WTC11 (cell line): Measurements from ENCODE around the gene FAN1.

Source experiments
- ATF2 ChIP-seq: sonication (generic); formaldehyde crosslinking; IDR thresholded peaks from 2 replicates; pipeline ENCODE4 v1.8.1; 2022; ENCODE audit warnings: low read depth, missing genetic modification reagents, borderline replicate concordance
- CTCF ChIP-seq: fragments of 200-600 bp; IDR thresholded peaks from 2 replicates; pipeline ENCODE4 v1.8.0; 2022; ENCODE audit warnings: antibody characterized with exemption
- ELF4 ChIP-seq: sonication (generic); formaldehyde crosslinking; IDR thresholded peaks from 2 replicates; pipeline ENCODE4 v1.8.1; 2022; ENCODE audit warnings: low read depth, mild to moderate bottlenecking, moderate library complexity, missing genetic modification reagents
- ESRRA ChIP-seq: sonication (generic); formaldehyde crosslinking; IDR thresholded peaks from 2 replicates; pipeline ENCODE4 v1.8.1; 2022; ENCODE audit warnings: mild to moderate bottlenecking, missing genetic modification reagents, borderline replicate concordance
- HMGA2 ChIP-seq: fragments of 250-450 bp; sonication (Bioruptor Pico); IDR thresholded peaks from 2 replicates; pipeline ENCODE4 v1.4.0; 2021; ENCODE audit warnings: mild to moderate bottlenecking, moderate library complexity
- HMGXB4 ChIP-seq: sonication (generic); formaldehyde crosslinking; IDR thresholded peaks from 2 replicates; pipeline ENCODE4 v1.8.1; 2023; ENCODE audit warnings: mild to moderate bottlenecking, moderate library complexity, missing genetic modification reagents
- NFE2L1 ChIP-seq: sonication (generic); formaldehyde crosslinking; IDR thresholded peaks from 2 replicates; pipeline ENCODE4 v1.8.1; 2023; ENCODE audit warnings: missing genetic modification reagents
- OVOL2 ChIP-seq: fragments of 250-450 bp; sonication (Bioruptor Pico); IDR thresholded peaks from 2 replicates; pipeline ENCODE4 v1.9.0; 2021; ENCODE audit warnings: mild to moderate bottlenecking, borderline replicate concordance
- SMAD4 ChIP-seq: sonication (generic); formaldehyde crosslinking; IDR thresholded peaks from 2 replicates; pipeline ENCODE4 v1.8.0; 2022; ENCODE audit warnings: mild to moderate bottlenecking, missing genetic modification reagents
- TCF7 ChIP-seq: sonication (generic); formaldehyde crosslinking; IDR thresholded peaks from 2 replicates; pipeline ENCODE4 v1.8.0; 2022; ENCODE audit warnings: mild to moderate bottlenecking, low read depth, missing genetic modification reagents, moderate library complexity
- ZBTB21 ChIP-seq: sonication (generic); formaldehyde crosslinking; IDR thresholded peaks from 2 replicates; pipeline ENCODE4 v1.8.1; 2023; ENCODE audit warnings: mild to moderate bottlenecking, missing genetic modification reagents, borderline replicate concordance
- TF ChIP-seq, protein P1 (sequence below): sonication (generic); formaldehyde crosslinking; IDR thresholded peaks from 2 replicates; pipeline ENCODE4 v1.8.0; 2022; ENCODE audit warnings: missing genetic modification reagents
- TF ChIP-seq, protein P2 (sequence below): sonication (generic); formaldehyde crosslinking; IDR thresholded peaks from 2 replicates; pipeline ENCODE4 v1.8.0; 2022; ENCODE audit warnings: mild to moderate bottlenecking, missing genetic modification reagents
- TF ChIP-seq, protein P3 (sequence below): sonication (generic); formaldehyde crosslinking; IDR thresholded peaks from 2 replicates; pipeline ENCODE4 v1.8.1; 2023; ENCODE audit warnings: mild to moderate bottlenecking, missing genetic modification reagents

DNA sequence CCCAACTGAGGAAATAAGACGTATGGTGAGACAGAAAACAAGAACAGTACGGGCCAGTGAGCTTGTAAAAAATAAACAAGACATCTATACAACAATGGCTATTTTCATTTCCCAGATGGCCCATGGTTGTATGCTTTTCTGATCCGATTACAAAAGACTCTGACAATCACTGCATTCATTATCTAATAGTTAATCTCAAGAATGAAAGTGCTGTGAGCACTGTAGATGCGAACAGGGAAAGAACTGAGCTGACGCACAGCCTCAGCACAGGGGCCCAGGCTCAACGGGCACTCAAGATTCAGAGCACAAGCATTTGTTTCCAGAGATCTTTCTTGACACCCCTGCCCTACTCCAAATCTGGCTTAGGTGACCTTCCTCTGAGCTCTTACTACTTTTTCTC lies 80.8 kb downstream of the FAN1 start:
- TF ChIP-seq ESRRA (CRISPR knock-in tag) (no peak), CTCF (no peak), ELF4 (CRISPR knock-in tag) (no peak), HMGXB4 (CRISPR knock-in tag) (no peak), ZBTB21 (no peak), ATF2 (CRISPR knock-in tag) (no peak), TCF7 (CRISPR knock-in tag) (no peak), NFE2L1 (CRISPR knock-in tag) (no peak), HMGA2 (CRISPR knock-in tag) (no peak), OVOL2 (CRISPR knock-in tag) (no peak), SMAD4 (no peak)
- TF ChIP-seq, protein P1, sequence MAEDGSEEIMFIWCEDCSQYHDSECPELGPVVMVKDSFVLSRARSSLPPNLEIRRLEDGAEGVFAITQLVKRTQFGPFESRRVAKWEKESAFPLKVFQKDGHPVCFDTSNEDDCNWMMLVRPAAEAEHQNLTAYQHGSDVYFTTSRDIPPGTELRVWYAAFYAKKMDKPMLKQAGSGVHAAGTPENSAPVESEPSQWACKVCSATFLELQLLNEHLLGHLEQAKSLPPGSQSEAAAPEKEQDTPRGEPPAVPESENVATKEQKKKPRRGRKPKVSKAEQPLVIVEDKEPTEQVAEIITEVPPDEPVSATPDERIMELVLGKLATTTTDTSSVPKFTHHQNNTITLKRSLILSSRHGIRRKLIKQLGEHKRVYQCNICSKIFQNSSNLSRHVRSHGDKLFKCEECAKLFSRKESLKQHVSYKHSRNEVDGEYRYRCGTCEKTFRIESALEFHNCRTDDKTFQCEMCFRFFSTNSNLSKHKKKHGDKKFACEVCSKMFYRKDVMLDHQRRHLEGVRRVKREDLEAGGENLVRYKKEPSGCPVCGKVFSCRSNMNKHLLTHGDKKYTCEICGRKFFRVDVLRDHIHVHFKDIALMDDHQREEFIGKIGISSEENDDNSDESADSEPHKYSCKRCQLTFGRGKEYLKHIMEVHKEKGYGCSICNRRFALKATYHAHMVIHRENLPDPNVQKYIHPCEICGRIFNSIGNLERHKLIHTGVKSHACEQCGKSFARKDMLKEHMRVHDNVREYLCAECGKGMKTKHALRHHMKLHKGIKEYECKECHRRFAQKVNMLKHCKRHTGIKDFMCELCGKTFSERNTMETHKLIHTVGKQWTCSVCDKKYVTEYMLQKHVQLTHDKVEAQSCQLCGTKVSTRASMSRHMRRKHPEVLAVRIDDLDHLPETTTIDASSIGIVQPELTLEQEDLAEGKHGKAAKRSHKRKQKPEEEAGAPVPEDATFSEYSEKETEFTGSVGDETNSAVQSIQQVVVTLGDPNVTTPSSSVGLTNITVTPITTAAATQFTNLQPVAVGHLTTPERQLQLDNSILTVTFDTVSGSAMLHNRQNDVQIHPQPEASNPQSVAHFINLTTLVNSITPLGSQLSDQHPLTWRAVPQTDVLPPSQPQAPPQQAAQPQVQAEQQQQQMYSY (CRISPR knock-in tag): no peak
- TF ChIP-seq, protein P2, sequence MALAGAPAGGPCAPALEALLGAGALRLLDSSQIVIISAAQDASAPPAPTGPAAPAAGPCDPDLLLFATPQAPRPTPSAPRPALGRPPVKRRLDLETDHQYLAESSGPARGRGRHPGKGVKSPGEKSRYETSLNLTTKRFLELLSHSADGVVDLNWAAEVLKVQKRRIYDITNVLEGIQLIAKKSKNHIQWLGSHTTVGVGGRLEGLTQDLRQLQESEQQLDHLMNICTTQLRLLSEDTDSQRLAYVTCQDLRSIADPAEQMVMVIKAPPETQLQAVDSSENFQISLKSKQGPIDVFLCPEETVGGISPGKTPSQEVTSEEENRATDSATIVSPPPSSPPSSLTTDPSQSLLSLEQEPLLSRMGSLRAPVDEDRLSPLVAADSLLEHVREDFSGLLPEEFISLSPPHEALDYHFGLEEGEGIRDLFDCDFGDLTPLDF (CRISPR knock-in tag): no peak
- TF ChIP-seq, protein P3, sequence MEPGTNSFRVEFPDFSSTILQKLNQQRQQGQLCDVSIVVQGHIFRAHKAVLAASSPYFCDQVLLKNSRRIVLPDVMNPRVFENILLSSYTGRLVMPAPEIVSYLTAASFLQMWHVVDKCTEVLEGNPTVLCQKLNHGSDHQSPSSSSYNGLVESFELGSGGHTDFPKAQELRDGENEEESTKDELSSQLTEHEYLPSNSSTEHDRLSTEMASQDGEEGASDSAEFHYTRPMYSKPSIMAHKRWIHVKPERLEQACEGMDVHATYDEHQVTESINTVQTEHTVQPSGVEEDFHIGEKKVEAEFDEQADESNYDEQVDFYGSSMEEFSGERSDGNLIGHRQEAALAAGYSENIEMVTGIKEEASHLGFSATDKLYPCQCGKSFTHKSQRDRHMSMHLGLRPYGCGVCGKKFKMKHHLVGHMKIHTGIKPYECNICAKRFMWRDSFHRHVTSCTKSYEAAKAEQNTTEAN (CRISPR knock-in tag): no peak
